Measurements from ENCODE around the gene TBXA2R. TPM values are rescaled to one million over a fixed set of nuclear protein-coding genes. Genes with fewer than 3 reads are reported as not detected.

Gene TBXA2R
- total RNA-seq, 1 donor from 2014 or later: not detected

DNA sequence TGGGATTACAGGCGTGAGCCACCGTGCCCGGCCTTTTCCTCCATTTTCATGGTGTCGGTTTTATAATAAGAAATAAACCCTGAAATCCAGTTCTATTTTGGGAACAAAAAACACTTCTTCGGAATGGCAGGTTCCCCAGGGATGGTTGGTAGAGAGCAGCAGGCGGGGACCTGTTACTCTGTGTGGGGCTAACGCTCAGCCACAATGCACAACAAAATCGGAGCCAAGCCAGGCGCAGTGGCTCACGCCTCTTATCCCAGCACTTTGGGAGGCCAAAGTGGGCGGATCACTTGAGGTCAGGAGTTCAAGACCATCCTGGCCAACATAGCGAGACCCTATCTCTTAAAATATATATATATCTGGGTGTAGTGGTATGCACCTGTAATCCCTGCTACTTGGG is 5.7 kb downstream of the TBXA2R start:
- H3K36me3 Mint-ChIP-seq (ENCODE audit: unreplicated experiment): no peaks in the 10 kb centered on the region
- H3K27me3 Mint-ChIP-seq (ENCODE audit: unreplicated experiment): peaks cover 2% of the 10 kb centered on the region
- no peak for TF ChIP-seq CTCF (IDR thresholded peaks at IDR 0.05; ENCODE audit: partially characterized antibody, unreplicated experiment)
- no peak overlapping the region for H3K27ac Mint-ChIP-seq (ENCODE audit: unreplicated experiment)
- H3K9me3 Mint-ChIP-seq (ENCODE audit: unreplicated experiment): no peaks in the 10 kb centered on the region
- no peak for DNase-seq
- no peaks in the 10 kb centered on the region for H3K4me1 Mint-ChIP-seq (ENCODE audit: low read depth, unreplicated experiment)
- no peak overlapping the region for H3K4me3 Mint-ChIP-seq (ENCODE audit: unreplicated experiment)

DNA sequence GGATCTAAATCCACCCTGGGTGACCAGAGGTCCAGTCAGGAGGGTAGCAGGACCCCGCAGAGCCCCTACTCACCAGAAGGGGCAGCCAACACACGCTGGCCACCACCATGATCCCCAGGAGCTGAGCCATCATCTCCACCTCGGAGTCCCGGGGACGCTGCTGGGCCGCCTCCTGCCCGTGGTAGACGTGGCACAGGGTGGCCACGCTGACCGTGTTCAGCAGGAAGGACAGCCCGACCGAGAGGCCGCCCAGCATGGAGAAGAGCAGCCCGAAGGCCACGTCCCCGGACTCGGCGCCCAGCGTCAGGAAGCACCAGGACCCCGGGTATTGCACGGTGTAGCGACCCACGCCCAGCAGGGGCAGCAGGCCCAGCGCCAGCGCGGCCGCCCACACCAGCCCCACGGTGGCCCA is 6.9 kb downstream of the TBXA2R start:
- H3K4me3 Mint-ChIP-seq (ENCODE audit: unreplicated experiment): no peak overlapping the region
- no peak overlapping the region for H3K27ac Mint-ChIP-seq (ENCODE audit: unreplicated experiment)
- DNase-seq: no peak
- no peaks in the 10 kb centered on the region for H3K9me3 Mint-ChIP-seq (ENCODE audit: unreplicated experiment)
- H3K4me1 Mint-ChIP-seq (ENCODE audit: low read depth, unreplicated experiment): no peaks in the 10 kb centered on the region
- TF ChIP-seq CTCF (IDR thresholded peaks at IDR 0.05; ENCODE audit: partially characterized antibody, unreplicated experiment): no peak
- H3K27me3 Mint-ChIP-seq (ENCODE audit: unreplicated experiment): peaks cover 4% of the 10 kb centered on the region
- no peaks in the 10 kb centered on the region for H3K36me3 Mint-ChIP-seq (ENCODE audit: unreplicated experiment)

DNA sequence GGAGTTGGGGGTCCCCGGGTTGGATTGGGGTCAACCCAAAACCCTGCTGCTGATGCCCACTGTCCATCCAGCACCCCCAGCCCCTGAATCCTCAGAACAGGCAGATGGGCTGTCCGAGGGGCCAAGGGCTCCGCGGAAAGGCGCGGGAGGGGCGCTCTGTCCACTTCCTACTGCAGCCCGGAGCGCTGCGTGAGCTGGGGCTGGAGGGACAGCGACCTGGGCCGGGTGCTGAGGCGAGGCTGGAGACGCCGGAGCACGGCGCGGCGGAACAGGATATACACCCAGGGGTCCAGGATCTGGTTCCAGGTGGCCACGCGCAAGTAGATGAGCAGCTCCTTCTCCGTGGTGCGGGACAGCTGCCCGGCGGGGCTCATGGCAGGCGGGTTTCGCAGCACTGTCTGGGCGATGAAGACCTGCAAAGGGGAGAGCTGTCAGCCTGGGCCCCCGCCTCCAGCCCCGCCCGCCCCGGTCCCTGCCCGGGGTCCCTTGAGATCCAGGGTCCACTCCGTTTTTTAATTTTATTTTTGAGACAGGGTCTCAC is 11.1 kb downstream of the TBXA2R start:
- no peaks in the 10 kb centered on the region for H3K4me1 Mint-ChIP-seq (ENCODE audit: low read depth, unreplicated experiment)
- H3K27me3 Mint-ChIP-seq (ENCODE audit: unreplicated experiment): peaks cover 4% of the 10 kb centered on the region
- TF ChIP-seq CTCF (IDR thresholded peaks at IDR 0.05; ENCODE audit: partially characterized antibody, unreplicated experiment): no peak
- DNase-seq: no peak
- no peak overlapping the region for H3K27ac Mint-ChIP-seq (ENCODE audit: unreplicated experiment)
- no peak overlapping the region for H3K4me3 Mint-ChIP-seq (ENCODE audit: unreplicated experiment)
- peaks cover 4% of the 10 kb centered on the region for H3K9me3 Mint-ChIP-seq (ENCODE audit: unreplicated experiment)
- H3K36me3 Mint-ChIP-seq (ENCODE audit: unreplicated experiment): no peaks in the 10 kb centered on the region

- no peaks in the 10 kb centered on the region for H3K36me3 Mint-ChIP-seq (ENCODE audit: unreplicated experiment)
- no peak overlapping the region for H3K4me3 Mint-ChIP-seq (ENCODE audit: unreplicated experiment)
- H3K4me1 Mint-ChIP-seq (ENCODE audit: low read depth, unreplicated experiment): no peaks in the 10 kb centered on the region
- no peak overlapping the region for H3K27ac Mint-ChIP-seq (ENCODE audit: unreplicated experiment)
- TF ChIP-seq CTCF (IDR thresholded peaks at IDR 0.05; ENCODE audit: partially characterized antibody, unreplicated experiment): no peak
- DNase-seq: no peak
- peaks cover 9% of the 10 kb centered on the region for H3K27me3 Mint-ChIP-seq (ENCODE audit: unreplicated experiment)
- H3K9me3 Mint-ChIP-seq (ENCODE audit: unreplicated experiment): peaks cover 4% of the 10 kb centered on the region
Measured at GRCh38 chr19:3593156-3593555, 13.5 kb downstream of the TBXA2R start.

- Mint-ChIP-seq H3K27me3 (ENCODE audit: unreplicated experiment) (peaks cover 9% of the 10 kb centered on the region), H3K27ac (ENCODE audit: unreplicated experiment) (no peak overlapping the region), H3K4me1 (ENCODE audit: low read depth, unreplicated experiment) (no peaks in the 10 kb centered on the region), H3K36me3 (ENCODE audit: unreplicated experiment) (no peaks in the 10 kb centered on the region), H3K9me3 (ENCODE audit: unreplicated experiment) (peaks cover 4% of the 10 kb centered on the region), H3K4me3 (ENCODE audit: unreplicated experiment) (no peak overlapping the region)
- DNase-seq: no peak
- TF ChIP-seq CTCF (IDR thresholded peaks at IDR 0.05; ENCODE audit: partially characterized antibody, unreplicated experiment): no peak
Measured at GRCh38 chr19:3591876-3592613, 14.6 kb downstream of the TBXA2R start.
